Nucleus accumbens (tissue), 56 donors: ENCODE data around the gene ZNF438.
"Not testable (repeated sequence)": the region's sequence is repeated elsewhere in the genome, so short reads cannot be mapped to it uniquely, and the experiment has no call there.

Source experiments
- DNase-seq, 56 donors: peaks; one replicate each; lab custom pipeline; 2025; lab: John Stamatoyannopoulos, UW

The ZNF438 gene

DNA sequence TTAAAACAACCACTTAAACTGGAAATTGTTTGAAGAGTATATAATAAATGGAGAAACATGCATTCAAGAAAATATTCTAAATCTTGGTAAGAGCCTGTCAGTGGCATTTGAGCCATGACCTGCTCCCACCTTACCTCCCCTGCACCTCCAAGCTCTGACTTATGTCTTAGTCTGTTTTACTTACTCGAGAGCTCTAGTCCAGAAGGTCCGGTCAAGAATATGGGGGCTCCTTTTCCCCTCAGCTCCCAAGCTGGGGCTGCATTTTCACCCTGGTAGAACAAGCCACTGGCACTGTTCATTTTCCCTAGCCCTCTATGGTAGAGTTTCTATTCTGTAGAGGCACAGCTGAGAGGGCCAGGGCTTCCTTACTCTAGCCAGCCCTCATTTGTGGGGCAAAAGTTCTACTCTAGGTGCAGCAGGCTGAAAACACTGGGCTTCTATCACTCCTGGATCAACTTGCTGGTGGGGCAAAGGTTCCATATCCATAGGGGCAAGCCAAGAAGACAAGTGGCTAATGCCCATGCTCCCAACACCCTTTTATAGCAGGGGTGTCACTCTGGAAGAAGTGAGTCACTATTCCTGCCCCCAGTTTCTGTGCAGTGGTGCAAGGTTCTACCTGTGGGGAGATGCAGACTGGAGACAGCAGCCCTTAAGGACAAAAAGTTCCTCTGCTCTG lies 40.6 kb downstream of the ZNF438 start:
- no peak for DNase-seq

DNA sequence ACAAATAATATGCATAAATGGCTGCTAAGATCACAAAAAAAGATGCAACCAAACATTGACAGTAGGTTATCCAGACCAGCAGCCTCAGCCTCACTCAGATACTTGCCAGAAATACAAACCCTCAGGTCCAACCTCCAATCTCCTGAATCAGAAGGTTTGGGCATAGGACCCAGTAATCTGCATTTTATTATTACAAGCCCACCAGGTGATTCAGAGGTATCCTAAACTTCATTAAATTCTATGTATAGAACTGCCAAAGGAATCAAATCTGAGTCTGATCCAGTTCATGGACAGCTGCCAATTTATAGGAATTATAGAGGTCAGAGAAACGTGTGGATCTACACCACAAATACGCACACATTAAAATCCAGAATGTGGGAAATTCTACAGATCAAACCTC lies 41.3 kb downstream of the ZNF438 start:
- DNase-seq: no peak

DNA sequence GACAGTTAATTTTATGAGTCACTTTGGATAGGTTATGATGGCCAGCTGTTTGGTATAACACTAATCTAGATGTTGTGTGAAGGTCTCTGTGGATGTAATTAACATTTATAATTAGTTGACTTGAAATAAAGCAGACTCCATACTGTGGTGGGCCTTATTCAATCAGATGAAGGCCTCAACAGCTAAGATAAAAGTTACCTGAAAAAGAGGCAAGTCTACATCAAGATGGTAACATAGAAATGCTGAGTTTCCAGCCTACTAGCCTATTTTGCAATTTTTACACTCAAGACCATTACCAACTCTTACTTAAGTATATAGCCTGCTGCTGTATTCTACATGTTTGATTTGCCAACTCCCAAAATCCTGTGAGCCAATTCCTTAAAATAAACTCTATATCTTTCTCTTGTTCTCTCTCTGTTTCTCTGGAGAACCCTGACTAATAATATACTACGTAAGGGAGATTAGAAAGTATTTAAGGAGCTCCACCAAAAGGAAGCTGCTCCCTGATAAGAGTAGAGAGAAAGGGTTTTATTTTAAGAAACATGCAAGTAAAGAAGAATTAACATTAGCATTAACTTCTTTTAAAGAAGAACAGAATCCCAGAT lies 42.7 kb downstream of the ZNF438 start:
- DNase-seq: no peak

GRCh38 chr10:30987463-30987862 lies 44.2 kb downstream of the ZNF438 start:
- no peak for DNase-seq

GRCh38 chr10:30986053-30986555 lies 45.6 kb downstream of the ZNF438 start:
- DNase-seq: no peak

GRCh38 chr10:30985512-30985911 lies 46.2 kb downstream of the ZNF438 start:
- no peak for DNase-seq

DNA sequence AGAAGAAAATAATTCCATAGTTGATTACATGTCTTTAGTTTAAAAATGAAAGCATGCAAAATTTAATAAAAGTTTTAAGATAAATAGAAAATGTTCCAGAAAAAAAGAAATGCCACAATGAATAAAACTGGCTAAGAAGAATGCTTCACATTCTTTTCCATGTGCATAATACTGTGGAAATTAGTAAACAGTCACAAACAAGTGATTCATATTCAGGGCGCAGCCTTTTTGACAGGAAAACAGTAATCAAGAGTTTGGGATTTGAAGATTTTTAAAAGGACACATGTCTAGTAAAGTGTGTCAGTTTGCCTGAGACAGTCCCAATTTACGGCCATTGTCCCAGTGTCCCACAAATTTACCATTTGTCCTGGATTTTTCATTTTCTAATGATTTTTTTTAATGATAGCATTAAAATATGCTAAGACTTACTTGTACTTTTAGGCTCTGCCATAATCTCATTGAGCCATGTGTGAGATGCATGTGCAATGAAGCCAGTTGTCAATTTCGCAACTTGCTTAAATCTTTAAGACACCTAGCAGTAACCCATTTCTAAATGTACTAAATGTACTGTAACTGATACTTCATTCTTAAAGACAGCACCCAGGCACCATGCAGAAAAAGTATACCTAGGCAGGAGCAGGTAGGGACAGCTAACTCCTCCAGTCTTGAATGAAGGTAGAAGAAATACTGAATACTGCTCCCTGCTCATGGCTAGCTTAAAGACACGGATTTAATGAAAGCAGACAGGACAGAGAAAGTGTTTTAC lies 46.9 kb downstream of the ZNF438 start:
- no peak for DNase-seq

DNA sequence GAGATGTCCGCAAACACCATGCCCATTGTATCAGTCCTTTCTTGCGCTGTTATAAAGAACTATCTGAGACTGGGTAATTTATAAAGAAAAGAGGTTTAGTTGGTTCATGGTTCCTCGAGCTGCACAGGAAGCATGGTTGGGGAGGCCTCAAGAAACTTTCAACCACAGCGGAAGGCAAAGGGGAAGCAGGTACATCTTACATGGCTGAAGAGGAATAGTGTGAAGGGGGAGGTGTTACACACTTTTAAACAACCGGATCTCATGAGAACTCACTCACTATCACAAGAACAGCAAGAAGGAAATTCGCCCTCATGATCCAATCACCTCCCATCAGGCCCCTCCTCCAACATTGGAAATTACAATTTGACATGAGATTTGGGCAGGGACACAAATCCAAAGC lies 48.5 kb downstream of the ZNF438 start:
- not testable (repeated sequence) for DNase-seq

- DNase-seq: peak in 38 of 56 donors; percentile 4 to 52 (median 20)
Observed at GRCh38 chr10:30980951-30981616, 50.6 kb downstream of the ZNF438 start.

GRCh38 chr10:30979956-30980355 lies 51.7 kb downstream of the ZNF438 start:
- no peak for DNase-seq

- no peak for DNase-seq
Observed at GRCh38 chr10:30978843-30979242, 52.8 kb downstream of the ZNF438 start.

- DNase-seq: no peak
Observed at GRCh38 chr10:30977385-30977784, 54.3 kb downstream of the ZNF438 start.

DNA sequence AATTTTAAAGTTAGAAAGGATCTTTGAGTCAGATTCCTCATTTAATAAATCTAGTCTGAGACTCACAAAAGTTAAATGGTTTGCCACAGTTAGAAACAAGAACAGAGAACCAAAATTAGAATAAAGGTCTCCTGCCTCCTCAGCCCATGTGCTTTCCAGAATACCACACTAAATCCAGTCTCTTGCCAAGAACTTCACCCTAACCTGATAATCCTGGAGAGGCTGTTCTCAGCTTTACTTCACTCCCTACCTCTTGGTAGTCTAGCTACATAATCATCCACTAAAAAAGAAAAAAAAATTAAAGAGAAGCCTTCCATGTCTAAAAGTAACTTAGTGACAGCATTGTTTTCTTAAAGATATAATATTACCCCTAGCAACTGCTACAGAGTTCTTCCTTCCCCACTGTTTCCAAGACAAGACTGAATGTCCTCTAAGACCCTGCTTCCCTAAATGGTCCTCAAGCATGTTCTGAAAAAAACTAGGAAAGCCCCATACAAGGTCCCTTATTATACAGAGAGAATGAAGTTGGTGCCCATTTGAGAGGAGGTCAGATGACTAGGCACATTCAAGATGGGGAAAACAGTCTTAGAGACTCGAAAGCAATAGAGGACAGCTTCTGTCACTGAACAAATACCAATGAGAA lies 56.8 kb downstream of the ZNF438 start:
- DNase-seq: no peak

DNA sequence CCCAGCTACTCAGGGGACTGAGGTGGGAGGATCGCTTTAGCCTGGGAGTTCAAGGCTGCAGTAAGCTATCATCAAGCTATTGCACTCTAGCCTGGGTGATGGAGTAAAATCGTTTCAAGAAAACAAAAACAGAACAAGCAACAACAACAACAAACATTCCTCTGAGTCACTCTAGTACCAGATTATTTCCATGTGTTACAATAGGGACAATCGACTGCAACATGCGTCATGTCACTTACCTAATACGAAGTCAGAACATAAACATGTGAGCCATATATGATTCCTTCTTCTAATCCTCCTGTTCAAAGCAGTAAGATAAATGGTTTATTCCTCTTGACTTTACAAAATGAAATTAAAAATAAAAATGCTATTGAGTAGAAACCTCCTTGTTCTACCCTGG lies 57.3 kb downstream of the ZNF438 start:
- no peak for DNase-seq

GRCh38 chr10:30973737-30974136 lies 57.9 kb downstream of the ZNF438 start:
- DNase-seq: peak in 7 of 56 donors; percentile 2 to 5 (median 3)

- DNase-seq: no peak
Observed at GRCh38 chr10:30970760-30971460, 60.8 kb downstream of the ZNF438 start.

GRCh38 chr10:30968711-30969110 lies 63.0 kb downstream of the ZNF438 start:
- no peak for DNase-seq

GRCh38 chr10:30967650-30968410 lies 63.8 kb downstream of the ZNF438 start:
- DNase-seq: no peak
